ENCODE data around the gene PATJ. TPM values are rescaled to one million over a fixed set of nuclear protein-coding genes. Genes with fewer than 3 reads are reported as not detected.

PATJ gene
- total RNA-seq, 2 donors from 2014 or later: 42.7 to 67.5 TPM

- TF ChIP-seq POLR2A (IDR thresholded peaks at IDR 0.05): no peak
- no peak for TF ChIP-seq CTCF (IDR thresholded peaks at IDR 0.05)
- no peak for TF ChIP-seq POLR2AphosphoS5 (IDR thresholded peaks at IDR 0.05)
- 65% methylated on average over 14 of the region's 14 CpGs for WGBS
- H3K27me3 ChIP-seq (replicated peaks; ENCODE audit: insufficient read depth): peaks cover 3% of the 10 kb centered on the region
- intact Hi-C loops (cut with DNase I): no loop called here
- H3K9me3 ChIP-seq: no peaks in the 10 kb centered on the region
- H3K4me3 ChIP-seq: no peak overlapping the region
- no peaks in the 10 kb centered on the region for H3K36me3 ChIP-seq
- DNase-seq (ENCODE audit: low spot score): no peak
- no peaks in the 10 kb centered on the region for H3K4me1 ChIP-seq (replicated peaks)
- no peak overlapping the region for H3K27ac ChIP-seq
Measured at GRCh38 chr1:62198069-62198780, 455.9 kb downstream of the PATJ start.

GRCh38 chr1:62198781-62199125 lies 456.5 kb downstream of the PATJ start:
- no peak overlapping the region for H3K27ac ChIP-seq
- H3K4me3 ChIP-seq: no peak overlapping the region
- H3K4me1 ChIP-seq (replicated peaks): no peaks in the 10 kb centered on the region
- H3K9me3 ChIP-seq: no peaks in the 10 kb centered on the region
- no peak for DNase-seq (ENCODE audit: low spot score)
- H3K36me3 ChIP-seq: no peaks in the 10 kb centered on the region
- no peak for TF ChIP-seq POLR2A (IDR thresholded peaks at IDR 0.05)
- TF ChIP-seq CTCF (IDR thresholded peaks at IDR 0.05): no peak
- TF ChIP-seq POLR2AphosphoS5 (IDR thresholded peaks at IDR 0.05): no peak
- intact Hi-C loops (cut with DNase I): no loop called here
- peaks cover 3% of the 10 kb centered on the region for H3K27me3 ChIP-seq (replicated peaks; ENCODE audit: insufficient read depth)
- 34% methylated on average over 3 of the region's 3 CpGs for WGBS

GRCh38 chr1:62207187-62207586 lies 464.9 kb downstream of the PATJ start:
- DNase-seq (ENCODE audit: low spot score): no peak
- intact Hi-C loops (cut with DNase I): no loop called here

GRCh38 chr1:62208087-62208486 lies 465.8 kb downstream of the PATJ start:
- intact Hi-C loops (cut with DNase I): no loop called here

More at GRCh38 chr1:62207187-62207586, 464.9 kb downstream of the PATJ start:
- Histone ChIP-seq H3K4me3 (no peak overlapping the region), H3K27ac (no peak overlapping the region), H3K27me3 (replicated peaks; ENCODE audit: insufficient read depth) (no peaks in the 10 kb centered on the region), H3K9me3 (no peaks in the 10 kb centered on the region), H3K4me1 (replicated peaks) (no peaks in the 10 kb centered on the region), H3K36me3 (no peaks in the 10 kb centered on the region)
- WGBS: 96% methylated on average over 2 of the region's 2 CpGs
- TF ChIP-seq CTCF (IDR thresholded peaks at IDR 0.05) (no peak), POLR2AphosphoS5 (IDR thresholded peaks at IDR 0.05) (no peak), POLR2A (IDR thresholded peaks at IDR 0.05) (no peak)

More at GRCh38 chr1:62208087-62208486, 465.8 kb downstream of the PATJ start:
- Histone ChIP-seq H3K4me1 (replicated peaks) (no peaks in the 10 kb centered on the region), H3K4me3 (no peak overlapping the region), H3K36me3 (no peaks in the 10 kb centered on the region), H3K27ac (no peak overlapping the region), H3K27me3 (replicated peaks; ENCODE audit: insufficient read depth) (no peaks in the 10 kb centered on the region), H3K9me3 (no peaks in the 10 kb centered on the region)
- no peak for DNase-seq (ENCODE audit: low spot score)
- 96% methylated on average over 5 of the region's 5 CpGs for WGBS
- no peak for TF ChIP-seq CTCF (IDR thresholded peaks at IDR 0.05)
